ENCODE results near the gene HNRNPH2.

- TF ChIP-seq CTCF (optimal IDR thresholded peaks at IDR 0.05 in 1 of 3, IDR thresholded peaks at IDR 0.05 in 1 of 3, conservative IDR thresholded peaks at IDR 0.05 in 1 of 3; ENCODE audit: extremely low read depth in 1 of 3, insufficient read depth in 2 of 3, low read length in 3 of 3) (no peak), EZH2 (IDR thresholded peaks at IDR 0.05; ENCODE audit: low read length) (no peak)
Measured at GRCh38 chrX:101450085-101450484, 42.1 kb downstream of the HNRNPH2 start.
